Measurements from ENCODE around the gene METTL25.
A peak's percentile ranks its signal among the peaks of the same experiment; 100 is the strongest.

The METTL25 gene

DNA sequence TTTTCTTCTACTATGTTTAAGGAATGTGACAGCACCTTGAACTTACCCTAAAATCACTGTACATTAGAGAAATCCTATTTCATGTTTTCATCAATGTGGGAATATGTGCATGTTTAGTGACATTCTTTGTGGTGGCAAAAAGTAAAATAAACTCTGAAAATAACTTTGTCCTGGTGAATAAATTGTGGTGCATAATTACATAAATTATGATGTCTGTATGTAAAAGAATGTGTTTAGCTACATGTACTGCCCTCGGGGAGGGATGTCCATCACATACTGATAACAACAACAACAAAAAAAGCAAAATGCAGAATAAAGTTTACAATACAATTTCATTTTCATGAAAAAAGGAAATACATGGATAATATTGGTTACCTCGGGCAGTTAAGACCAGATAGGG is 157.3 kb downstream of the METTL25 start:
- Histone ChIP-seq H3K27ac (ENCODE audit: low read depth in 2 of 2, low read length in 2 of 2) (no peak overlapping the region), H3K9ac (ENCODE audit: low read depth in 1 of 2, low read length in 2 of 2) (no peak overlapping the region)

DNA sequence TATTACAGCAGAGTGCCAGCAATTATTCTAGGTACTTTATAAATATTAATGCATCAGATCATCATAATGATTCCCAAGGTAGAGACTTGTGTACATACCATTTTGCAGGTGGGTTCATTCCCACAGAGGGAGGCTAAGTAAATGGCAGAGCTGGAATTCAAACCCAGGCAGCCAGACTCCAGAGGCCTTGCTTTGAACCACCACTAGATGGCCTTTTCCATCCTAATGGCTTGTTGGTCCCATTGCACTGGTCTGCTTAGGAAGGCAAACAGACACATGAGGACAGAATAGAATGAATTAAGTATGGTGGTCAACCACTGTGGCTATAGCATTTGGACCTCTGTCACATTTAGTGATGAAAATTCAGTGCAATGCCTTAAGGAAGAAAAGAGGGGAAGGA is 158.7 kb downstream of the METTL25 start:
- no peak overlapping the region for H3K27ac ChIP-seq (ENCODE audit: low read depth in 2 of 2, low read length in 2 of 2)
- H3K9ac ChIP-seq (ENCODE audit: low read depth in 1 of 2, low read length in 2 of 2) = no peak overlapping the region
- no peaks in the 10 kb centered on the region for H3K36me3 ChIP-seq (ENCODE audit: control insufficient read depth in 2 of 2, insufficient read depth in 2 of 2, low read length in 2 of 2)
- no peaks in the 10 kb centered on the region for H3K27me3 ChIP-seq (ENCODE audit: control insufficient read depth in 2 of 2, insufficient read depth in 2 of 2, low read length in 2 of 2)
- H3K9me3 ChIP-seq (ENCODE audit: control insufficient read depth in 2 of 2, low read length in 2 of 2) = no peaks in the 10 kb centered on the region
- no peaks in the 10 kb centered on the region for H3K4me1 ChIP-seq (ENCODE audit: control insufficient read depth in 2 of 2, insufficient read depth in 2 of 2, low read length in 2 of 2)
- H3K4me3 ChIP-seq (ENCODE audit: low read length in 2 of 2) = no peak overlapping the region

More for the DNA sequence above, 157.3 kb downstream of the METTL25 start:
- no peaks in the 10 kb centered on the region for H3K9me3 ChIP-seq (ENCODE audit: control insufficient read depth in 2 of 2, low read length in 2 of 2)
- no peak overlapping the region for H3K4me3 ChIP-seq (ENCODE audit: low read length in 2 of 2)
- no peaks in the 10 kb centered on the region for H3K27me3 ChIP-seq (ENCODE audit: control insufficient read depth in 2 of 2, insufficient read depth in 2 of 2, low read length in 2 of 2)
- no peaks in the 10 kb centered on the region for H3K36me3 ChIP-seq (ENCODE audit: control insufficient read depth in 2 of 2, insufficient read depth in 2 of 2, low read length in 2 of 2)
- no peaks in the 10 kb centered on the region for H3K4me1 ChIP-seq (ENCODE audit: control insufficient read depth in 2 of 2, insufficient read depth in 2 of 2, low read length in 2 of 2)

DNA sequence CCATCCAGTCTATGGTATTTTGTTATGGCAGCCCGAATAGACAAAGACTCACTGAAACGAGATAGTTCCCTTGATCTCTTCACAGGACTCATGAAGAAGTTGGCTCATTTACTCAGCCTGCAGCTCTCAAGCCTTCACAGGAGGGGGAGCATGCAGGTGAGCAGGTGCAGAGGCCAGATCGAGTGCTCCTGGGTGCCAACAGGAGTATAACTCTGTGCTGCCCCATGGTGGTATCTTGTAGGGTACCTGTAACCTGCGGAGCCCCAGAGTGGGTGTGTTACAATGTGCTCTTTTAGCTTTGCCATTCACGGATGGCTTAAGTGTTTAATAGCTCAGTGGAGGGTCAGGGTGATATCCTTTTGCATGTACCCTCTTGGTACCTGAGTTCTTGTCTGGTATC is 159.5 kb downstream of the METTL25 start:
- H3K36me3 ChIP-seq (ENCODE audit: control insufficient read depth in 2 of 2, insufficient read depth in 2 of 2, low read length in 2 of 2) = no peaks in the 10 kb centered on the region
- H3K4me3 ChIP-seq (ENCODE audit: low read length in 2 of 2) = no peak overlapping the region
- no peaks in the 10 kb centered on the region for H3K27me3 ChIP-seq (ENCODE audit: control insufficient read depth in 2 of 2, insufficient read depth in 2 of 2, low read length in 2 of 2)
- no peak overlapping the region for H3K9ac ChIP-seq (ENCODE audit: low read depth in 1 of 2, low read length in 2 of 2)
- no peaks in the 10 kb centered on the region for H3K9me3 ChIP-seq (ENCODE audit: control insufficient read depth in 2 of 2, low read length in 2 of 2)
- no peaks in the 10 kb centered on the region for H3K4me1 ChIP-seq (ENCODE audit: control insufficient read depth in 2 of 2, insufficient read depth in 2 of 2, low read length in 2 of 2)
- H3K27ac ChIP-seq (ENCODE audit: low read depth in 2 of 2, low read length in 2 of 2) = no peak overlapping the region

DNA sequence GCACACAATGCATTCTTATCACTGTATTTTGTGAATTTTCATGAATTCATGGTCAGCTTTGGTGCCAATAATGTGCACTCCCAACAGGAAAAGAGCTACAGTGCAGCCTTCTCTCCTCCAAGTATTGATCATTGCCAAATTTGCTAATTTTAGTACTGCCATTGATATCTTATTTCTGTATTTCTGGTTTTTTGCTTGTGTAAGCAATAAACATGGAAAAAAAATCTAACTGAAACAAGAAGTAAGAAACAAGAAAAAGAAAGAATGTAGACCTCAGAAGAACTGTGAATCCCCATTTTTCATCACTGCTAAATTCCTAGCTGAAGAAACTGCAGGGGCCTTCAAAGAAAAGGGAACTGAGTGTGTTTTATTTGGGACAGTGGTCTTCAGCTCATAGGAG is 161.2 kb downstream of the METTL25 start:
- H3K27me3 ChIP-seq (ENCODE audit: control insufficient read depth in 2 of 2, insufficient read depth in 2 of 2, low read length in 2 of 2) = no peaks in the 10 kb centered on the region
- H3K27ac ChIP-seq (ENCODE audit: low read depth in 2 of 2, low read length in 2 of 2) = no peak overlapping the region
- no peaks in the 10 kb centered on the region for H3K36me3 ChIP-seq (ENCODE audit: control insufficient read depth in 2 of 2, insufficient read depth in 2 of 2, low read length in 2 of 2)
- H3K4me3 ChIP-seq (ENCODE audit: low read length in 2 of 2) = no peak overlapping the region
- no peak overlapping the region for H3K9ac ChIP-seq (ENCODE audit: low read depth in 1 of 2, low read length in 2 of 2)
- H3K4me1 ChIP-seq (ENCODE audit: control insufficient read depth in 2 of 2, insufficient read depth in 2 of 2, low read length in 2 of 2) = peaks cover 4% of the 10 kb centered on the region in 2 donors
- H3K9me3 ChIP-seq (ENCODE audit: control insufficient read depth in 2 of 2, low read length in 2 of 2) = no peaks in the 10 kb centered on the region

DNA sequence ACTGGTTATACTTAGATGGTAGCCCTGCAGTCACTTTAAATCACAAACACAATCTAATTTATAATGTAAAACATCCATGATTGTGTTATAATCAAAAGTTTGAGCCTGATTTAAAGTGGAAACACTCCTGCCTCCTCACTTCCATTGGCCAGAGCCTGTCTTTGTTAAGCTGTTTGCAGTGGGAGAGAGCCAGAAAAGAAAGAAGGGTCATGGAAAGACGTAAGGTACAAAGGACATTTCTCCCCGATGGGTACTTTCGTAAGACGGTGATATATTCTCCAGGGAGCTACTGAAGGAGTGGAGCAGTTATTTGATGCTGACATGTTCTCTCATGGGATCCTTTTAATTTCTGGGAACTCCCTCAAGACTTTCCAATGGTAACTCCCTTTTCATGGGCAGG is 164.0 kb downstream of the METTL25 start:
- H3K27me3 ChIP-seq (ENCODE audit: control insufficient read depth in 2 of 2, insufficient read depth in 2 of 2, low read length in 2 of 2) = no peaks in the 10 kb centered on the region
- no peak overlapping the region for H3K4me3 ChIP-seq (ENCODE audit: low read length in 2 of 2)
- H3K36me3 ChIP-seq (ENCODE audit: control insufficient read depth in 2 of 2, insufficient read depth in 2 of 2, low read length in 2 of 2) = no peaks in the 10 kb centered on the region
- no peaks in the 10 kb centered on the region for H3K9me3 ChIP-seq (ENCODE audit: control insufficient read depth in 2 of 2, low read length in 2 of 2)
- no peak overlapping the region for H3K27ac ChIP-seq (ENCODE audit: low read depth in 2 of 2, low read length in 2 of 2)
- H3K9ac ChIP-seq (ENCODE audit: low read depth in 1 of 2, low read length in 2 of 2) = no peak overlapping the region
- H3K4me1 ChIP-seq (ENCODE audit: control insufficient read depth in 2 of 2, insufficient read depth in 2 of 2, low read length in 2 of 2) = peaks cover 4% of the 10 kb centered on the region in 2 donors

DNA sequence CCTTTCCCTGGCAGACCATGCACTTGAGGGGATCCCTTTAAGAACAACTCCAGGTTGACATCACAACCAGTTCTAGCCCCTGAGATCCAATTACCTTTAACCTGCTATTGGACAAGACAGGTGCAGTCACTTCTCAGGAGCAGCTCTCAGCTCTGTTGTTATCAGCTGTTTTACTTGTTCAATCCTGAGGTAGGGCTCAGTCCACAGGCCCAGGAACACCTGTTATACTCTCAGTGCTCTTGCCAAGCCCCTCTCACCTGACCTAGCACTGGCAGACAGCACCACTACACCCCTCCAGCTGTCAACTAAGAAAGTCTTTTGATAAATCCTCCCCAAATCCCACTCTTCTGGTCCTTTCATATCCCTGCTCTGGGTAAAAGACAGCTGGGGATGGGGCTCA is 164.4 kb downstream of the METTL25 start:
- Histone ChIP-seq H3K27me3 (ENCODE audit: control insufficient read depth in 2 of 2, insufficient read depth in 2 of 2, low read length in 2 of 2) (no peaks in the 10 kb centered on the region), H3K36me3 (ENCODE audit: control insufficient read depth in 2 of 2, insufficient read depth in 2 of 2, low read length in 2 of 2) (no peaks in the 10 kb centered on the region), H3K9me3 (ENCODE audit: control insufficient read depth in 2 of 2, low read length in 2 of 2) (no peaks in the 10 kb centered on the region), H3K9ac (ENCODE audit: low read depth in 1 of 2, low read length in 2 of 2) (no peak overlapping the region), H3K4me3 (ENCODE audit: low read length in 2 of 2) (no peak overlapping the region), H3K27ac (ENCODE audit: low read depth in 2 of 2, low read length in 2 of 2) (no peak overlapping the region), H3K4me1 (ENCODE audit: control insufficient read depth in 2 of 2, insufficient read depth in 2 of 2, low read length in 2 of 2) (peaks cover 4% of the 10 kb centered on the region in 2 donors)

DNA sequence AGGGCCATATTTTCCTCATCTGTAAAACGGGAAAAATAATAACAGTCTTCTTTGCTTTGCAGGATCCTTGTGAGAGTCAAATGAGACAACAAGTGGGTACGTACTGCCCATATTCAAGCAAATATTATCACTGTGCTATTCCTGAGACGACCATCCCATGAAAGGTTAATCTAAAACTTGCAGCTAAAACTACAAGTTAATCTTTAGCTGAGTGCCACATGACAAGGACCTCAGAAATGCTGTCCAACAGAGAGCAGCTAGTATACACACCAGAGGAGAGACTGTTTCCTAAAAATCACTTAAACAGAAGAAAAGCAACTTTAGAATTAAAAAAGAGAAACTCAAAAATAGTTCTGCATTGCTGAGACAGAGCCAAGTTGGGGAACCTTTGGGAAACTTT is 165.7 kb downstream of the METTL25 start:
- Histone ChIP-seq H3K36me3 (ENCODE audit: control insufficient read depth in 2 of 2, insufficient read depth in 2 of 2, low read length in 2 of 2) (no peaks in the 10 kb centered on the region), H3K27me3 (ENCODE audit: control insufficient read depth in 2 of 2, insufficient read depth in 2 of 2, low read length in 2 of 2) (no peaks in the 10 kb centered on the region), H3K9me3 (ENCODE audit: control insufficient read depth in 2 of 2, low read length in 2 of 2) (no peaks in the 10 kb centered on the region), H3K4me3 (ENCODE audit: low read length in 2 of 2) (peak overlapping the region in 1 of 2 donors; percentile 27), H3K4me1 (ENCODE audit: control insufficient read depth in 2 of 2, insufficient read depth in 2 of 2, low read length in 2 of 2) (peaks cover 4% of the 10 kb centered on the region in 2 donors), H3K9ac (ENCODE audit: low read depth in 1 of 2, low read length in 2 of 2) (no peak overlapping the region), H3K27ac (ENCODE audit: low read depth in 2 of 2, low read length in 2 of 2) (no peak overlapping the region)

DNA sequence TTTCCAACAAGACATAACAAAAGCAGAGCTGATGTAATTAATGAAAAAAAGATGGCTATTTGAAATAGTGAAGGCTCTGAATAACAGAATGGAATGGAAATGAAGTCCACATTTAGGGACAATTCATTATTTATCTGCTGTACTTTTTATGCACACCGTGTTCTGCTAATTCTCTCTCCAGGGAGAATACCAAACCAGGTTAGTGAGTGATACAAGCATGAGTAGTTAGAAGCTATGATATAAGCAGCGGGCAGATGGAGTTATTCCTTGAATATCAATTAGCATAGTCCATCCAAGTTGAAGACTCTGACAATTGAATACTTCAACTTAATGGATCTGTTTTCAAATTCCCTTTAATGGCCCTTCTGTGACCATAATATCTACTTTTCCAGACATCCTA is 166.3 kb downstream of the METTL25 start:
- H3K27ac ChIP-seq (ENCODE audit: low read depth in 2 of 2, low read length in 2 of 2) = no peak overlapping the region
- H3K27me3 ChIP-seq (ENCODE audit: control insufficient read depth in 2 of 2, insufficient read depth in 2 of 2, low read length in 2 of 2) = no peaks in the 10 kb centered on the region
- no peaks in the 10 kb centered on the region for H3K9me3 ChIP-seq (ENCODE audit: control insufficient read depth in 2 of 2, low read length in 2 of 2)
- H3K36me3 ChIP-seq (ENCODE audit: control insufficient read depth in 2 of 2, insufficient read depth in 2 of 2, low read length in 2 of 2) = no peaks in the 10 kb centered on the region
- H3K4me1 ChIP-seq (ENCODE audit: control insufficient read depth in 2 of 2, insufficient read depth in 2 of 2, low read length in 2 of 2) = peaks cover 4% of the 10 kb centered on the region in 2 donors
- no peak overlapping the region for H3K4me3 ChIP-seq (ENCODE audit: low read length in 2 of 2)
- no peak overlapping the region for H3K9ac ChIP-seq (ENCODE audit: low read depth in 1 of 2, low read length in 2 of 2)

DNA sequence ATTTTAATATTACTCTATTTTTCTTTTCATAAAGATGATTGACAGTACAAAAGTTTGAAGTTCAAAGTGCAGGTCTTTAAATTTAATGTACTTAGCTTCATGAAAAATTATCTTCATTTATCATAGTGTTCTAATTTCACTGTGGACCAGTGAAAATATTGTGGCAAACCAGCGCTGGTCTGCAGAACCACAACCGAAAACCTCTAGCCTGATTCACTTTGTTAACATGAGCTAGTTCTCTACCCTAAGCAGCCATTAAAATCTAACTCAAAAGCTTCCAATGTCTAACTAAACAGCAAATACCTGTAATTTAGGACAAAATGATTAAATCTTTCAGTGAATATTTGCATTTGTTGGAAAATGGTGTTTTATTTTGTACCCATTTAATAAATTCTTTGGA is 167.3 kb downstream of the METTL25 start:
- Histone ChIP-seq H3K4me1 (ENCODE audit: control insufficient read depth in 2 of 2, insufficient read depth in 2 of 2, low read length in 2 of 2) (peaks cover 4% of the 10 kb centered on the region in 2 donors), H3K36me3 (ENCODE audit: control insufficient read depth in 2 of 2, insufficient read depth in 2 of 2, low read length in 2 of 2) (no peaks in the 10 kb centered on the region), H3K27ac (ENCODE audit: low read depth in 2 of 2, low read length in 2 of 2) (no peak overlapping the region)

DNA sequence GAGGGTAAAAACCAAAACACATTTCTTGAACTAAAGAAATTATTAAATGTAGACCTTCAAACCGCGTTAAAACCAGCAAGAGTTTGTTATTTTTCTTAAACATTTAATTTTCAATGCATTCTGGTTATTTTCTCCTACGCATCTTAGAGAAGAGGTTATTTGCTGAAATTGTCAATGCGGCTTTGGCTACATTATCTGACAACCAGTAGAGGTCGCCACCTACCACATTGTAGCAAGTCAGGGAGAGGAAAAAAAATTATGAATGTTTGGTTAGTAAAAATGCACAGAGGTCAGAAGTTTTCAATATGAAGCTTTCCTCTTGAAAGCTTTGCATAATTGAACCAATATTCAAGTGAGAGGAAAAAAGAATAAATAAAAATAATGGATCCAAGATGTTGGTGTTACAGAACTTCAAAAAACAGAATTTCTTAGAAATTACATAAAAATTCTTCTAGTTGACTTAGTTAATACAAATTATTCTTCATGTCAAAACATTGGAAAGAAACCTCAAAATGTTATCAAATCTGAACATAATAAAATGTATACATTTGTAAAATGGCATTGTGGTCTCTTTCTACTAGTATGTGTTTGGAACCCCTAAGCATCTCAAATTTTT is 168.9 kb downstream of the METTL25 start:
- Histone ChIP-seq H3K4me1 (ENCODE audit: control insufficient read depth in 2 of 2, insufficient read depth in 2 of 2, low read length in 2 of 2) (peaks cover 4% of the 10 kb centered on the region in 2 donors), H3K4me3 (ENCODE audit: low read length in 2 of 2) (no peak overlapping the region), H3K27me3 (ENCODE audit: control insufficient read depth in 2 of 2, insufficient read depth in 2 of 2, low read length in 2 of 2) (no peaks in the 10 kb centered on the region), H3K27ac (ENCODE audit: low read depth in 2 of 2, low read length in 2 of 2) (no peak overlapping the region), H3K9me3 (ENCODE audit: control insufficient read depth in 2 of 2, low read length in 2 of 2) (no peaks in the 10 kb centered on the region), H3K36me3 (ENCODE audit: control insufficient read depth in 2 of 2, insufficient read depth in 2 of 2, low read length in 2 of 2) (no peaks in the 10 kb centered on the region), H3K9ac (ENCODE audit: low read depth in 1 of 2, low read length in 2 of 2) (no peak overlapping the region)

More for the DNA sequence above, 167.3 kb downstream of the METTL25 start:
- no peak overlapping the region for H3K9ac ChIP-seq (ENCODE audit: low read depth in 1 of 2, low read length in 2 of 2)
- H3K9me3 ChIP-seq (ENCODE audit: control insufficient read depth in 2 of 2, low read length in 2 of 2) = no peaks in the 10 kb centered on the region
- no peak overlapping the region for H3K4me3 ChIP-seq (ENCODE audit: low read length in 2 of 2)
- H3K27me3 ChIP-seq (ENCODE audit: control insufficient read depth in 2 of 2, insufficient read depth in 2 of 2, low read length in 2 of 2) = no peaks in the 10 kb centered on the region
